Activated CD4-positive, alpha-beta T cell treated with anti-CD3 and anti-CD28 coated beads, Interleukin-2, amount 10 ng/mL, durations not matched to agents 24 days and 14 days (primary cell): Measurements from ENCODE around the gene HERC5. TPM values are rescaled to one million over a fixed set of nuclear protein-coding genes. Genes with fewer than 3 reads are reported as not detected.

ENCODE experiments used
- DNase-seq: peaks from one replicate; pipeline ENCODE4 v3.0.0; 2022
- H3K27ac Mint-ChIP-seq: one replicate; pipeline ENCODE4 v1.8.0; 2022; ENCODE audit warnings: mild to moderate bottlenecking, mixed read lengths
- H3K27me3 Mint-ChIP-seq: one replicate; pipeline ENCODE4 v1.8.0; 2022; ENCODE audit warnings: mixed read lengths
- H3K36me3 Mint-ChIP-seq: one replicate; pipeline ENCODE4 v1.8.0; 2022; ENCODE audit warnings: low read depth, mild to moderate bottlenecking, mixed read lengths
- H3K4me1 Mint-ChIP-seq: one replicate; pipeline ENCODE4 v1.8.0; 2021; ENCODE audit warnings: mixed read lengths
- H3K4me3 Mint-ChIP-seq: one replicate; pipeline ENCODE4 v1.8.0; 2022; ENCODE audit warnings: mild to moderate bottlenecking, moderate library complexity, mixed read lengths
- H3K9me3 Mint-ChIP-seq: one replicate; pipeline ENCODE4 v1.8.0; 2021; ENCODE audit warnings: mixed read lengths
- intact Hi-C: fragments of 100-400 bp; cut with micrococcal nuclease; formaldehyde crosslinking; loops from one replicate; pipeline ENCODE4 v1.15.1; 2023
- total RNA-seq: library from RNA; stranded (reverse); gene quantifications from 2 replicates; pipeline ENCODE4 v1.2.3, GENCODE V29; 2022

HERC5 gene
- total RNA-seq, 1 donor from 2014 or later, result 18.1 TPM

DNA sequence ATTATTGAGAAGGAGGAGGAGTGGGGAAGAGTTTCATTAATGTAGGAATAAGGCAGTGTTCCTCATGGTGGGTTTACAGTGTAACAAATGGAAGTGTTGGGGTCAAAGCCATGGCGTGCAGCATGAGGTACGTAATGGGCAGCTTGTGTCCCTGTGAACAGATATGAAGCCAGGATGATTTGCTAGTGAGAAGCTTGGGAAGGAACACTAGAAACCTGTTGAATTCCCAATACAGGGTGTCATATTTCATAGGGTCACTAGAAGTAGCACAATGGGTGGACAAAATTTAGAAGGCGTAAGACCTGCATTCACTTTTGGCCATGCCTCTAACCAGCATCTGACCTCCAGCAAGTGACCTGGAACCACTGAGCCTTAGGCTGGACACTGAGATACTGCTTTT, 59.8 kb downstream of the HERC5 start:
- Mint-ChIP-seq H3K27ac (no peak overlapping the region), H3K4me1 (peaks cover 8% of the 10 kb centered on the region), H3K4me3 (no peak overlapping the region), H3K36me3 (peaks cover 16% of the 10 kb centered on the region), H3K9me3 (no peaks in the 10 kb centered on the region), H3K27me3 (peaks cover 2% of the 10 kb centered on the region)
- intact Hi-C loops, result loop anchor here (5.0 to 10.0 kb wide), 2 partner anchors 484 to 662 kb away; no protein-coding TSS in a partner anchor
- no peak for DNase-seq

DNA sequence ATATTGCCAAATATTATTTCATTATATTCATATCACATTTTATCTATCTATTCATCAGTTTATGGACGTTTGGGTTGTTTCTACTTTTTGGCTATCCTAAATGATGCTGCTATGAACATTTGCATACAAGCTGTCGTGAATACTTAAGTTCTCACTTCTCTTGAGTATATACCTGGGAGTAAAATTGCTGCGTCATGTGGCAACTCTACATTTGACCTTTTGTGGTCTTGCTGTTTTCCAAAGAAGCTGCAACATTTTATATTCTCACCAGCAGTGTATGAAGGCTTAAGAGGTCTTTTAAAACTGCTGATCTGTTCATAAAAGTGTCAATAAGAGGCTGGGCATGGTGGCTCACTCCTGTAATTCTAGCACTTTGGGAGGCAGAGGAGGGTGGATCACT, 60.9 kb downstream of the HERC5 start:
- H3K9me3 Mint-ChIP-seq, result no peaks in the 10 kb centered on the region
- peaks cover 18% of the 10 kb centered on the region for H3K36me3 Mint-ChIP-seq
- no peak overlapping the region for H3K27ac Mint-ChIP-seq
- intact Hi-C loops, result loop anchor here (5.0 to 10.0 kb wide), 2 partner anchors 486 to 663 kb away; no protein-coding TSS in a partner anchor
- DNase-seq, result no peak
- peaks cover 19% of the 10 kb centered on the region for H3K4me1 Mint-ChIP-seq
- no peak overlapping the region for H3K4me3 Mint-ChIP-seq
- peaks cover under 1% of the 10 kb centered on the region for H3K27me3 Mint-ChIP-seq

DNA sequence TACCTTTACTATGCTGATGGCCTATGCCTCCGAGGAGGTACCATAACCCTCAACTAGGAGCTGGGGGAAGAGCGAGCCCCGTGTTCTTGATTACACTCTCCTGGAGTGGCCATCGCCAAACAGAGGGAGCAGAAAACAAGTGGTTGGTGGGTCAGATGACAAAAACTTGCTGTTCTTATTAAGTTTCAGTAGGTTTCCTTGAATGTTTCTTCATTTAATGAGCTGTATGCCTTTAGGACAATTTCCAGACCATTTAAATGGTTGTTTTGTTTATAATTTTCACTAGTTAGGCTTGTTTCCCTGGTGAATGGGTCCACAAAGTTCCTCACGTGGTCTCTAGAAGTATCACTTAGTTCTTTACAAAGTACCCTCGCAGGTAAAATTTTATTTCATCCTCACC, 62.0 kb downstream of the HERC5 start:
- no peak for DNase-seq
- H3K27ac Mint-ChIP-seq, result no peak overlapping the region
- H3K9me3 Mint-ChIP-seq, result no peaks in the 10 kb centered on the region
- H3K27me3 Mint-ChIP-seq, result no peaks in the 10 kb centered on the region
- H3K4me1 Mint-ChIP-seq, result peaks cover 21% of the 10 kb centered on the region
- intact Hi-C loops, result loop anchor here (5.0 to 10.0 kb wide), 2 partner anchors 487 to 664 kb away; no protein-coding TSS in a partner anchor
- no peak overlapping the region for H3K4me3 Mint-ChIP-seq
- H3K36me3 Mint-ChIP-seq, result peaks cover 19% of the 10 kb centered on the region

DNA sequence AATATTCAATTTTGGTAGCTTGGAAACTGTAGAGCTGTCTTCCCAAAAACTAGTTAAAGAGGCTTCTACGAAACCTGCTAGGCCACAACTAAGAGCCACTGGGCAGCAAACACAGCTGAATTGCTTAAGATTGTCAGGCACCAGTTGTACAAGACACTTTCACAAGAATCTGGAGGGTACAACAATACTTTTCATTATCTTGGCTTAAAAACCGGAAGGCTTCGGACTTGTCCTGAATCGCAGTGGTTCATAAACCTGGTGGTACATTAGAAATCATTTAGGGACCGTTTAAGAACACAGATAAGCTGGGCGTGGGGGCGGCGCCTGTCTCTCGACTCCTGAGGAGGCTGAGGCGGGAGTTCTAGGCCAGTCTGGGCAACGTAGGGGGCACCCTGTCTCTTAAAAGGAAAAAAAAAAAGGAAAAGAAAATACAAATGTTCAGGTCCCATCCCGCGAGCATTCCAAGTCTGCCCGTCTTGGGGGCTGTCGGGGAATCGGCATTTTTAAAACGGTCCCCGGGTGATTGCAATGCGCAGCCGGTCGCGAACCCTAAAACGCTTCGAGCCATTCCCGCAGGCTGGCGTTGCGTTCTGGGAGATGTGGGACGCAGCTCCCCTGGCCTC, 65.9 kb downstream of the HERC5 start:
- H3K36me3 Mint-ChIP-seq, result peaks cover 19% of the 10 kb centered on the region
- DNase-seq, result peak; percentile 77
- intact Hi-C loops, result loop anchor here (1.0 to 10.0 kb wide), 6 partner anchors 69 to 772 kb away; partner anchors contain the start of genes HERC3 and PPM1K

DNA sequence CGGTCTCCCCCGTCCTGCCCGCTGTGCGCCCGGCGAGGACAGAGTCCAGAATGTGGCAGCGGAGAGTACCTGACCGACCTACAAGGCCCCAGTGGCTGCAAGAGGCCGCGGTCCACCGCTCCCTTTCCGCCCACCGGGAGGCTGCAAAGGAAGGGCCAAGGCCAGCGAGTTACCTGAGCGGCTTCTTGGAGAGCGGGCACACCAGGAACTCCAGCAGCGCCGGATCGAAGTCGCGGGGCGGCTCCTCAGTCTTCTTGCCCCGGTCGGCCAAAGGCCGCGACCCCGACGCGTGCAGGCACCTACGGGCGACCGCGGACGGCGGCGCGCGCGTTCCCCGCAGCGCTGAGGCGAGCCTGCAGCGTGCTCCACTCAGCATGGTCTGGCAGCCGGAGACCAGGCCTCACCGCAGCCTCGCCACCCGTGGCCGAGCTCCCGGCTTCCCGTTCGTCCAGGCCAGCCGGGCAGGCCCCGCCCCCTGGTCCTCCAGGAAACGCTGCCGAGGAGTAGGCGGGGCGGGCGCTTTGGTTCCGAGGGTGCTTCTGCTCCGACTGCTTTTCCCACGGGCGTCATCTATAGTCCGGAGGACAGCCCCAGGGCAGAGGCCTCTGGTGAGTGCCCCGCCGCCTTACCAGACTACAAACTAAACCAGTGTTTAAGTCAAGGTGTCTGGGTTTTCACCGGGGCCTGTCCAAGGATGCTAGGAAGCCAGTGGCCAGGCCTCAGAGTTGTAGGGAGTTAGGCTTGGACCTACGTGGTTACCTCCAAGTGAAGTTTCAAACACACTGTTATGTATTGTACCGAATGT, 66.6 kb downstream of the HERC5 start, which contains the start of gene PYURF:
PYURF (minus strand) TSS at position 452 of the 805 bp plus-strand sequence; CDS start at position 376, 76 bp downstream.
- intact Hi-C loops, result loop anchor here (1.0 to 10.0 kb wide), 6 partner anchors 69 to 771 kb away; partner anchors contain the start of genes HERC3 and PPM1K
- peak within 1 kb of the TSS; percentile 98 for H3K4me3 Mint-ChIP-seq
- H3K27ac Mint-ChIP-seq, result peak within 1 kb of the TSS; percentile 94
- peak; percentile 94 for DNase-seq
- no peaks in the 10 kb centered on the region for H3K27me3 Mint-ChIP-seq
- H3K9me3 Mint-ChIP-seq, result no peaks in the 10 kb centered on the region
- H3K36me3 Mint-ChIP-seq, result peaks cover 19% of the 10 kb centered on the region
- peaks cover 37% of the 10 kb centered on the region for H3K4me1 Mint-ChIP-seq

More for the DNA sequence above, 65.9 kb downstream of the HERC5 start:
- Mint-ChIP-seq H3K27me3 (no peaks in the 10 kb centered on the region), H3K27ac (peak overlapping the region; percentile 94), H3K4me1 (peaks cover 37% of the 10 kb centered on the region), H3K4me3 (peak overlapping the region; percentile 98), H3K9me3 (no peaks in the 10 kb centered on the region)

DNA sequence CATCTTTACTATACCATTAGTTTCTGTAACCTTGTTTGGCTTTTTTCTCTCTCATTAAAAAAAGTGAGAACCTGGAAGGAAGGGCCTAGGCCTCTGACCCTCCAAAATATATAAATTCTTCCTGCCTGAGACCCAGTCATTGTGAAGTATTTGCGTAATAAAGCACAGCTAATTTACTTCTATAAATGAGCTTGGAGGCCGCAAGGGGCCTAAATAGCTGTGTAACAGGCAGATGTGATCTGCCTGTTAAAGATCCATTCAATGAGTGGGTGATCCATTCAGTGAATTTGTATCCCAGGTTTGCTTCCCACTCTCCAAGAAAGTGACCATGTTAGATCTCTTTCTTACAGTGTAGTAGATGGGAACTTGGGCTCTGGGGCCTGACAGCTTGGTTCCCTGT, 67.3 kb downstream of the HERC5 start:
- intact Hi-C loops, result loop anchor here (5.0 to 10.0 kb wide), 4 partner anchors 88 to 771 kb away; partner anchors contain the start of gene PPM1K
- Mint-ChIP-seq H3K27me3 (no peaks in the 10 kb centered on the region), H3K4me3 (peak overlapping the region; percentile 98), H3K27ac (peak overlapping the region; percentile 81), H3K4me1 (peaks cover 37% of the 10 kb centered on the region), H3K9me3 (no peaks in the 10 kb centered on the region), H3K36me3 (peaks cover 19% of the 10 kb centered on the region)
- DNase-seq, result no peak

DNA sequence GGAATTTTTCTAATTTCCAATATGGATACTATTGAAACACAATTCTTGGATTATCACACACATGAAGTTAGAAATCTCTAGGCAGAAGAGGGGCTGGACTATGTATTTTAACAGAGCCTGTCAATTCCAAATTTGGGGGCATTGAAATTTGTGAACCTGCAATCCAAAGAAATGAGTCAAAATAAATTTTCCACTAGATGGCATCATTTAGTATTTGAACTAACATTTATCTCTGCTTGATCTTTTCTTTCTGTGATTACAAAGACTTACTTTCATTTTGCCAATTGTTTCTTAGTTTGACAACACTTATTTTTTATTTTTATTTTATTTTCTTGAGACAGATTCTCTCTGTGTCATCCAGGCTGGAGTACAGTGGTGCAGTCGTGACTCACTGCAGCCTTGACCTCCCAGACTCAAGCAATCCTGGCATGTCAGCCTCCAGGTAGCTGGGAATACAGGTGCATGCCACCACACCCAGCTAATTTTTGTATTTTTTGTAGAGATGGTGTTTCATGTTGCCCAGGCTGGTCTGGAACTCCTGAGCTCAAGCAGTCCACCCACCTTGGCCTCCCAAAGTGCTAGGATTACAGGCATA, 69.4 kb downstream of the HERC5 start:
- Mint-ChIP-seq H3K9me3 (no peaks in the 10 kb centered on the region), H3K4me1 (peaks cover 33% of the 10 kb centered on the region), H3K4me3 (no peak overlapping the region), H3K27me3 (no peaks in the 10 kb centered on the region), H3K36me3 (peaks cover 6% of the 10 kb centered on the region), H3K27ac (peak overlapping the region; percentile 58)
- intact Hi-C loops, result loop anchor here (1.0 to 10.0 kb wide), 5 partner anchors 9 to 768 kb away; no protein-coding TSS in a partner anchor
- DNase-seq, result no peak

DNA sequence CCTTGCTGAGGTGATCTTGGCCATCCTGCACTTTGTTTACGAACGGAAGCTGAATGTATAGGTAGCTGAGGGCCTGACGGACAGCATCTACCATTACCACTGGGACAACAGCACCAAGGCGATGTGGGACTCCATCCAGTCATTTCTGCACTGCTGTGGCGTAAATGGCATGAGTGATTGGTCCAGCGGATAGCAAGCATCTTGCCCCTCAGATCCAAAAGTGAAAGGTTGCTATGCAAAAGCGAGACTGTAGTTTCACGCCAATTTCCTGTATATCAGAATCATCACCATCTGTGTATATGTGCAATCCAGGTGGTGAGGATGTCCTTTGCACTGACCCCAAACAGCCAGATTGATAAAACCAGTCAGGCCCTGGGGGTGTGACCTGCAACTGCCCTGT, 70.9 kb downstream of the HERC5 start:
- H3K9me3 Mint-ChIP-seq, result no peaks in the 10 kb centered on the region
- peaks cover 22% of the 10 kb centered on the region for H3K4me1 Mint-ChIP-seq
- no peaks in the 10 kb centered on the region for H3K27me3 Mint-ChIP-seq
- H3K36me3 Mint-ChIP-seq, result peaks cover 2% of the 10 kb centered on the region
- no peak overlapping the region for H3K27ac Mint-ChIP-seq
- intact Hi-C loops, result loop anchor here (5.0 to 10.0 kb wide), 3 partner anchors 275 to 767 kb away; no protein-coding TSS in a partner anchor
- no peak overlapping the region for H3K4me3 Mint-ChIP-seq
- no peak for DNase-seq

DNA sequence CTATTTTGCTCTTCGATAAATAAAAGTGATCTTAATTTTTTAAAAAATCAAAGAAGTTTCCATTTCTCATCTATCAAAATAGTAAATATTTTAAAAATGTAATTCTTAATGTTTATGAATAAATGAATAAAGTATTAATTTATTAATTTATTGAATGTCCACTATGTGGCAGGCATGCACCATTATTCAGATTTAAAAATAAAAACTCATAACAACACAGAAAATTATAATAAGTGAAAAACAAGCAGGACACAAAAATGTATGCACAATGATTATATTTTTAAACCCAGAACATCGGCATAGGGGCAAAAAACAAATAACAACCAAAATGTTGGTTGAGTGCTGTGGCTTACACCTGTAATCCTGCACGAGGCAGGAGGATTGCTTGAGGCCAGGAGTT, 71.9 kb downstream of the HERC5 start:
- no peaks in the 10 kb centered on the region for H3K9me3 Mint-ChIP-seq
- no peak overlapping the region for H3K4me3 Mint-ChIP-seq
- no peaks in the 10 kb centered on the region for H3K27me3 Mint-ChIP-seq
- no peaks in the 10 kb centered on the region for H3K36me3 Mint-ChIP-seq
- H3K27ac Mint-ChIP-seq, result no peak overlapping the region
- no peak for DNase-seq
- peaks cover 21% of the 10 kb centered on the region for H3K4me1 Mint-ChIP-seq
- intact Hi-C loops, result loop anchor here (5.0 to 10.0 kb wide), 3 partner anchors 273 to 766 kb away; no protein-coding TSS in a partner anchor

DNA sequence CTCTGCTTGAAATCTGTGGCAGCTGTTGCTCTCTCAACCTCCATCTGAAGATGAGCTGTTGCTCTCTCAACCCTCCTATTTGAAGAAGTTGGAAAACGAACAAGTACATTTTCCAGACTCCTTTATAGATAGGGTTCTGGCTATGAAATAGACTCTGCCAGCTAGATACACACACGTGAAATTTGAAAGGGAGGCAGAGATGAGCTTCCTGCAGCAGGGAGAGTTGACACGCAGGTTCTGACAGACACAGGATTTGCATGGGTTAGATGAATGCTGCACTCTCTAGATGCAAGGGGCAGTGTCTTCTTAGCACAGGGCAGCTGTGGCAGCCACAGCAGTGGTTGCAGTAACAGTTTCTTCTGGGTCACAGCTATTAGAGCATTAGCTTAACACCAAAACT, 74.6 kb downstream of the HERC5 start:
- DNase-seq, result no peak
- Mint-ChIP-seq H3K4me1 (peaks cover 14% of the 10 kb centered on the region), H3K9me3 (no peaks in the 10 kb centered on the region), H3K4me3 (no peak overlapping the region), H3K36me3 (no peaks in the 10 kb centered on the region), H3K27ac (no peak overlapping the region), H3K27me3 (no peaks in the 10 kb centered on the region)
- intact Hi-C loops, result no loop called here

DNA sequence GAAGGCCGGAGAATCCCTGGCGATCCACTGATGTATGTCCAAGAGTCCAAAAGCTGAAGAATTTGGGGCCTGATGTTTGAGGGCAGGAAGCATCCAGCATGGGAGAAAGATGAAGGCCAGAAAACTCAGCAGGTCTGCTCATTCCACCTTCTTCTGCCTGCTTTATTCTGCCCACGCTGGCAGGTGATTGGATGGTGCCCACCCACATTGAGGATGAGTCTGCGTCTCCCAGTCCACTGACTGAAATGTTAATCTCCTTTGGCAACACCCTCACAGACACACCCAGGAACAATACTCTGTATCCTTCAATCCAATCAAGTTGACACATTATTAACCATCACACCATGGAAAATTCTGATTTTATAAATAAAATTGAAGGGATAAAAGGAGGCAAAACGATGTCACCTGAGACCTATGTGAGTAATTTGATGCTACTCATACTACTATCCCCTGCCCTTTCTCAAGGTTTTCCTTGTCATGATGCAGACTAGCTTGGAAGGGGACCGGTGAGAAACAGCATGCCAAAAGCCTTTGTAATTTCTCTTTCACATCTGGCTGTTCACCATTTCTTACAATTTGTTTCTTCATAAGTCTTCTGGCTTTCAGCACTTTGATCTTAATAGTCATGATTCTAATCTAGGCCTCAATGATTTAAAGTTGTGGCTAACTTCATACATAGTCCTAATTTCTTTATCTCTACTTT, 76.3 kb downstream of the HERC5 start:
- Mint-ChIP-seq H3K27ac (no peak overlapping the region), H3K4me3 (no peak overlapping the region), H3K4me1 (peaks cover 6% of the 10 kb centered on the region), H3K36me3 (no peaks in the 10 kb centered on the region), H3K27me3 (no peaks in the 10 kb centered on the region), H3K9me3 (no peaks in the 10 kb centered on the region)
- DNase-seq, result no peak
- intact Hi-C loops, result no loop called here

DNA sequence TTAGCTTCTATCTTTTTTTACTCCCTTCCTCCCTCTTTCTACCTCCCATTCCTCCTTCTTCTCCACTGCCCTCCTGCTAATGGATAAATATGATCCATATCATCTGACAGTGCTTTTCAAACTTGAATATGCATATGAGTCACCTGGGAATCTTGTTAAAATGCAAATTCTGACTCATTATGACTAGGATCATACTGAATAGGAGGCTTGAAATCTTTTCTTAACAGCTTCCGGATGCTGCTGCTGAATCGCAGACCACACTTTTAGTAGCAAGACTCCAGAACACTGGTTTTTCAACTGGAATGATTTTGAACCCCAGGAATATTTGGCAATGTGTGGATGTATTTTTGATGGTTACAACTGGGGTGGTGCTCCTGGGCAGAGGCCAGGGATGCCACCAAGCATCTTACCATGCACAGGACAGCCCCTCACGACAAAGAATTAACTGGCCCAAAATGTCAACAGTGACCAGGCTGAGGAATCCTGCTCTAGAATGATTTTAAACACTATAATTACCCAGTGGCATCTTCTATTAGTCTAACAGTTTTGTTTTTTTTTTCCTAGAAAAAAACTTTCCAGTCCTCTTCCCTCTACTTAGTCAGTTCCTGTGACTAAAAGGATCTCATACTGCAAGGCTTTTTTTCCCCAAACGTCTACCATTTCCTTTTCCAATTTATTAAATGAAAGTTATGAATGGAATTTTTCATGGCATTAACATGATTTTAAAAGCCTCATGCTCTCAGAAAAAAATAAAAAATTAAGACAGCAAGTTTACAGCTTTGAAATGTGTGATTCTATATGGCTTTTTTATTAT, 77.2 kb downstream of the HERC5 start:
- H3K27ac Mint-ChIP-seq, result no peak overlapping the region
- no peak for DNase-seq
- H3K27me3 Mint-ChIP-seq, result no peaks in the 10 kb centered on the region
- H3K9me3 Mint-ChIP-seq, result no peaks in the 10 kb centered on the region
- intact Hi-C loops, result no loop called here
- H3K4me1 Mint-ChIP-seq, result peaks cover 6% of the 10 kb centered on the region
- no peaks in the 10 kb centered on the region for H3K36me3 Mint-ChIP-seq
- H3K4me3 Mint-ChIP-seq, result no peak overlapping the region
